ENCODE data around the gene OR4K2.
"Not testable (repeated sequence)": the region's sequence is repeated elsewhere in the genome, so short reads cannot be mapped to it uniquely, and the experiment has no call there.

Gene OR4K2, protein sequence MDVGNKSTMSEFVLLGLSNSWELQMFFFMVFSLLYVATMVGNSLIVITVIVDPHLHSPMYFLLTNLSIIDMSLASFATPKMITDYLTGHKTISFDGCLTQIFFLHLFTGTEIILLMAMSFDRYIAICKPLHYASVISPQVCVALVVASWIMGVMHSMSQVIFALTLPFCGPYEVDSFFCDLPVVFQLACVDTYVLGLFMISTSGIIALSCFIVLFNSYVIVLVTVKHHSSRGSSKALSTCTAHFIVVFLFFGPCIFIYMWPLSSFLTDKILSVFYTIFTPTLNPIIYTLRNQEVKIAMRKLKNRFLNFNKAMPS

DNA sequence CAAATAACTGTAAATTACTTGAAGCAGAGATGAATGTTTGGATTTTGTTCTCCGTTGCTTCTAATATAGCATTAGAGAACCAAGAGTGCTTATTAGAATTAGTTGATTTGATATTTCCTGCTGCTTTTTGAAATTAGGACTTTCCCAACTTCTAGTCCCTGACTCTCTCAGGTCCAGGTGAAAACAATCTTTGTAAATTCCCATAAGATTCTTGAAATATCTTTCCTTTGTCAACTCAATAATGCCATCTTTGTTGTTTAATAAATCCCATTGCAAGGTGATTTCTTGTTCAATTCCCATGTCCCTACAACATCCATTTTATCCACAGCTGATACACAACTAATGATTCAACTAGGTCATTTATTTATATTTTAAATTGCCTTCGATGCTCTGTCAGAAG is at the start of gene OR4K2:
Gene OR4K2, plus strand, starts transcription at position 301 of the 400 bp plus-strand sequence. CDS start 1,126 bp downstream, outside the sequence.
- DNase-seq, result no peak

DNA sequence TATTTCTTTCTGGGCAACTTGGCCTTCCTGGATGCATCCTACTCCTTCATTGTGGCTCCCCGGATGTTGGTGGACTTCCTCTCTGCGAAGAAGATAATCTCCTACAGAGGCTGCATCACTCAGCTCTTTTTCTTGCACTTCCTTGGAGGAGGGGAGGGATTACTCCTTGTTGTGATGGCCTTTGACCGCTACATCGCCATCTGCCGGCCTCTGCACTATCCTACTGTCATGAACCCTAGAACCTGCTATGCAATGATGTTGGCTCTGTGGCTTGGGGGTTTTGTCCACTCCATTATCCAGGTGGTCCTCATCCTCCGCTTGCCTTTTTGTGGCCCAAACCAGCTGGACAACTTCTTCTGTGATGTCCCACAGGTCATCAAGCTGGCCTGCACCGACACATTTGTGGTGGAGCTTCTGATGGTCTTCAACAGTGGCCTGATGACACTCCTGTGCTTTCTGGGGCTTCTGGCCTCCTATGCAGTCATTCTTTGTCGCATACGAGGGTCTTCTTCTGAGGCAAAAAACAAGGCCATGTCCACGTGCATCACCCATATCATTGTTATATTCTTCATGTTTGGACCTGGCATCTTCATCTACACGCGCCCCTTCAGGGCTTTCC is 47.2 kb upstream of the OR4K2 start:
- DNase-seq, result not testable (repeated sequence)

DNA sequence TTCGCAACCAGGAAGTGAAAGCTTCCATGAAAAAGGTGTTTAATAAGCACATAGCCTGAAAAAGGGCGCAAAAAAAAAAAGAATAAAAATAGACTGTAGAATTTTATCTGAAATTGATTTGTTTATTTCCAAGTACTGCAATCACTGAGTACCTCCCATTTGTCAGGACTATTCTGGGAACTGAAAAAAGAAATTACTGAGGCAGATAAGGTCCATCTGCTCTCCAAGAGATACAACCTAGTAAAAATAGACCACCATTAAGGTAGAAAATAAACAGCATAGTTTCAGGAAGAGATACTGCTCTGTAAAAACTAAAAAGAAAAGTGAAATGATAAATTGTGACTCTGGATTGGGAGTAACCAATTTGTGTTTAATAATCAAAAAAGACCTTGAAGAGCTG is 46.6 kb upstream of the OR4K2 start:
- DNase-seq, result no peak

DNA sequence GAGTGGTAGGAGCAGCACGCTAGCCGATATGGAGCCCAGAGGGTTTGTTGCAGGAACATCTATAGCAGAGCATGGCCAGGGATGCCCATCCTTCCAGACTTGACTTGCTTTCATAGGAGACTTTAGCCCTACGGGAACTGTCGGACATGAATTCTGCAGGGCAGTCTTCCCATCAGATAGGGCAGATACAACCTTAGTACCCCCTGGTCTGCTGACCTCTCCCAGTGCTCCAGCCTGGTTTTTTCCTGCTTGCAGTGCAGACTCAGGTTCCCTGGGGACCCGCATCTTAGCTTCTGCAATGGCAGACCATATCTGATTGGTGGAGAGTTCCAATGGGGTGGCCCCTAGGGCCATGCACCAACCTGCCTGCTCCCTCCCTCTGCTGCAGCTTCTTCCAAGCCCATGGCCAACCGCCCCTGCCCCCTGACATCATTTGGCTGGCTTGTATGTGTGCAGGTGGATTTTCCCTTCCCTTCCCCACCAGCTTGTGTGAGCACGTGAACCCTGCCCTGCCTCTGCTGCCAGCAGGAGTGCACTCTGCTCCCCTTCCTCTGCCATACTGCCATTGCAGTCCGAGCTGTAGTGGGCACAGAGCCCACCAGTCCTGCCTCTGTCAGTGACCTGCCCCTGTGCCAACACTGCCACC is 40.6 kb upstream of the OR4K2 start:
- not testable (repeated sequence) for DNase-seq

DNA sequence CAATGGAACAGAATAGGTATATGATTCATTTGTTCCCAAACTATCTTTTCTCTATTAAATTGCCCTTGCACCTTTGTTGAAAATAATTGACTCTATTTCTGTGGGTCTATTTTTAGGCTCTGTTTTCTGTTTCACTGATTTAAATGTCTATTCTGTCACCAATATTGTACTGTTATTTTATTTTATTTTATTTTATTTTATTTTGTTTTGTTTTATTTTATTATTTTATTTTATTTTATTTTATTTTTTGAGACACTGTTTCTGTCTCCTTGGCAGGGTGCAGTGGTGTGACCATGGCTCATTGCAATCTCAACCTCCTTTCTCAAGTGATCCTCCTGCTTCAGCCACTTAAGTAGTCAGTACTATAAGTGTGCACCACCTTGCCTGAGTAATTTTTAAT is 36.5 kb upstream of the OR4K2 start:
- DNase-seq, result no peak

DNA sequence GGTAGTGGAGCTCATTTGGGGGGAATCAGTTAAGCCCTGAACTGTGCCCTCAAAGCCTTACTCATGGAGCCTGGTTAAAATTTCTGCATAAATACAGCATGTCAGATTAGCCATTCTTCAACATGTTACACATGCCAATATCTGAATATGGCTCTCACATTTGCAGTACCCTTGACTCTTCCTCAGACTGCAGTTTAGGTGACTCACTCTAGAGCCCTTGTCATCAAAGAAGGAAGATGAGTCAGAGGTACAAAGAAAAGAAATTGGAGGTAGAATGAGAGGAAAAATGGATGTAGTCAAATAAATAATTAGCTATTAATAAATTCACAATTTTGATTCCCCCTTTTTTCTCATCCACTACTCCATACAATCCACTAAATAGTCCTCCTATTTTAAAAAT is 23.6 kb upstream of the OR4K2 start:
- DNase-seq, result no peak

DNA sequence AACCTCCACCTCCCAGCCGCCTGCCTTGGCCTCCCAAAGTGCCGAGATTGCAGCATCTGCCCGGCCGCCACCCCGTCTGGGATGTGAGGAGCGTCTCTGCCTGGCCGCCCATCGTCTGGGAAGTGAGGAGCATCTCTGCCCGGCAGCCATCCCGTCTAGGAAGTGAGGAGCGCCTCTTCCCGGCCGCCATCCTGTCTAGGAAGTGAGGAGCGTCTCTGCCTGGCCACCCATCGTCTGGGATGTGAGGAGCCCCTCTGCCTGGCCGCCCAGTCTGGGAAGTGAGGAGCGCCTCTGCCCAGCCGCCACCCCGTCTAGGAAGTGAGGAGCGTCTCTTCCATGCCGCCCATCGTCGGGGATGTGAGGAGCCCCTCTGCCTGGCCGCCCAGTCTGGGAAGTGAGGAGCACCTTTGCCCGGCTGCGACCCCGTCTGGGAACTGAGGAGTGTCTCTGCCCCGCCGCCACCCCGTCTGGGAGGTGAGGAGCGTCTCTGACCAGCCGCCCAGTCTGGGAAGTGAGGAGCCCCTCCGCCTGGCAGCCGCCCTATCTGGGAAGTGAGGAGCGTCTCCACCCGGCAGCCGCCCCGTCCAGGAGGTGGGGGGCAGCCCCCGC is 8.8 kb upstream of the OR4K2 start:
- not testable (repeated sequence) for DNase-seq

DNA sequence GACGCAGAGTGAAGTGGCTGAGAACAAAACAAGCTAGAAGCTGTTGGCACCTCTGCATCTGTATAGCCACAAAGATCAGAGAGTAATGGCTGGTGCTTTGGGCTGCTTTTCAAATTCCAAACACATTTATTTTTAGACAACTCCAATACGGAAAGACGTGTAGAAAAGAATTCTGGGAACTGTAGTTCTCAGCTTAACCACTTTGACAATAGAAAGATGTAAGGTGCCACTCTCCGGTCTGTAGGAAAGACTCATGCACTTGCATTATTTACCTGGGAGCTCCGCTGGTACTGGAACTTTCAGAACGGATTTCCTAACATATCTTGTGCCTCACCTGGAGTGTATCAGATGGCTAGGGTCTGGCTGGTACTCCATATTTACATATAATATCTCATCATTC is 1.8 kb upstream of the OR4K2 start:
- DNase-seq, result no peak

DNA sequence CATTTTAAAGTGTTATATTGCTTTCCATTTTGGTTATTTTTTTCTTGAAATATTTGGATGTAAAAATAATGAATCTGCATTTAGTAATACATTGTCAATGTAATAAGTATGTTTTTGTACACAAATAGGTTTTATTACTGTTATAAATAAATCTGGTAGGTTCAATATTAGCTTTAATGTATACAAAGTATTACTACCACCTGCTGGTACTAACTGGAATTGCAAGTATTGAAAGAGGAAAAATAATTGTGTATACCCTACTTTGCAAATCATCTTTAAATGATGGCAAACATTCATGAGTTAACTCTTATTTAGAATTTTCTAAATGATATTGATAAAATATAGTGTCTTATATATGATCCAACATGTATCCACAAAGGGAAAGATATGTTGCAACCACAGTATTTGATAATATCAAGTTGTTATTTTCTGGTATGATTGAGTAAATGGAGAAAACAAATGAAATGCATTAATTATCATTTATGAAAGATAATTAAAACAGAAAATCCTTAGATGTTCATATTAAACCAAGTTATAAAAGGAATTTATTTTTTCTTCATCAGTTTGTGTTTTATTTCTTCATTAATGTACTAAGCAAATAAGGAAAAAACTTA is 3.2 kb downstream of the OR4K2 start:
- no peak for DNase-seq

DNA sequence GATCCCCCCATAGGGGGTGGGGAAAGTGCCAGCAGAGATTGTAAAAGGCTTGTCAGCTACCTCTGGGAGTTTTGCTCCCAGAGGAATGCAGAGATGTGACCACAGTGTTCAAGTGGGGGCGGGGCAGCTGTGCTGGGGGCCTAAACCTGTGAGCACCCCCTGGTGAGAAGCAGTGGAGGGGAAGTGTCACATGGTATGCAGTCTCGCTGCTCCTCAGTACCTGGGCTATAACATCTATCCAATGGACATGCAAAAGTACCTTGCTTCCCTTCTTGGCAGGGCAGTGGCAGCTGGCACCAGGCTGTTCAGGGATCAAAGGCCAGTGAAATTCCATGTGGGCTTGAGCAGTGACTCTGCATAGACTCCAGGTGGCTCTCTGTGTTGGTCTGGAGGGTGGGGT is 20.3 kb downstream of the OR4K2 start:
- no peak for DNase-seq

DNA sequence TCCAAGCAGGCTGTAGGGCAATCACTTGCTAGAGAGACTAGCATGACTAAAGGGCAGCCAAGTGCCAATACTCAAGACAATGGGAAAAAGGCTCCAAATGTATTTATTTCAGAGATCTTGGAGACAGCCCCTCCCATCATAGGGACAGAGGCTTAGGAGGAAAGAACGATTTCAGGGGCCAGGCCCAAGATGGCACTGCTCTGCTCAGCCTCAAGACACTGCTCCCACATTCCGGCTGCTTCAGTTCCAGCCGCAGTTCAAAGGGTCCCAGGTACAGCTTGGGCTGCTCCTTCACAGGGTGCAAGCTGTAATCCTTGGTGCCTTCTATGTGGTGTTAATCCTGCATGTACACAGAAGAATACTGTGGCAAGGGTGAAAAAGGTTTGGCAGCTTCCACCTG is 26.1 kb downstream of the OR4K2 start:
- DNase-seq, result no peak

DNA sequence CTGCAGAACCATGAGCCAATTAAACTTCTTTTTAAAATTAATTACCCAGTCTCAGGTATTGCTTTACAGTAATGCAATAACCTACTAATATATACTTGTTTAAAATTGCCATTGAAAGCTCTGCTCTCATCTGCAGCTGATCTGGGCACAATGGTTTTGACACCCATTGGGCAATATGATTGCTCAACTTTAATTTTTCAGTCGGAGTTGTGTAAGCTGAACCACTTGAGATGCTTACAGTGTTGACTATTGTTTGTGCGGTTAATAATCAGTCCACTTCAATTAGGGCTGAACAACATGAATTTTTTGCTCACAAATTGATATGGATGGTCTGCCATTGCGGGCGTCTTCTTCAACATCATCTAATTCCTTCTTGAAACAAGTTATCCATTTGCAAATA is 27.5 kb downstream of the OR4K2 start:
- DNase-seq, result no peak

DNA sequence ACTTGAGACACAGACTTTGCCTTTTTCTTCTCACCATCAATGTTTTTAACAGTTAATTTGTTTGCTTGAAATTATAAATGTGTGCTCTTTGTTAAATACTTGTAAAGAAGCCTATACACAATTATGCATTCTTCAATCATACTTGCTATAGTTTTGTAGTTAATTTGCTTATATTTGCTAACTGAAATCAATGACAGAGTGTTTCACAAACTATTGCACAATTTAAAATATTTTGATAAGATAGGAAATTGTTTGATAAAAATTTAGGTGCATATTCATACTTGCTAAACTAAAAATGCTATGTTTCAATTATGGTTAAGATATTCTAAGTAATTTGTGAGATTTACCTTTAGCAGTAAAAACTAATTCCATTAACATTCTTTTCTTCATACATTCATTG is 31.7 kb downstream of the OR4K2 start:
- no peak for DNase-seq

DNA sequence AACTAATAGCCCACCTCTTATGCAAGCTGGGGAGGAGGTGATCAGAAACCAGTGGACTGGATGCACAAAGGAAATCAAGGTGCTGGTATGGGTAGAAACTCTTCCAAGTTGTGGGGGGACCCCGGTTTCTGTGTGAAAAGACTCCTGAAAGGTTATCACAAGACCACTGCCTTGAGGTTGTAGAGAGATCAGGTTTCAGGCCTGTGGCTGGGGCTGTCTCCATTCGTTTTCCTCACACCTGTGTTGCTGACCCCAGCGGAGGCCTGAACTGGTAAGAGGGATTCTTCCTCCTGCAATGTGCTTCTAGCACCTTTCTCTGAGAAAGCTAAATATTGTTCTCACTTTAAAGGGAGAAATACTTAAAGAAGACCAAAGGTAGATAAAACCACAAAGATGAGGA is 36.2 kb downstream of the OR4K2 start:
- no peak for DNase-seq

DNA sequence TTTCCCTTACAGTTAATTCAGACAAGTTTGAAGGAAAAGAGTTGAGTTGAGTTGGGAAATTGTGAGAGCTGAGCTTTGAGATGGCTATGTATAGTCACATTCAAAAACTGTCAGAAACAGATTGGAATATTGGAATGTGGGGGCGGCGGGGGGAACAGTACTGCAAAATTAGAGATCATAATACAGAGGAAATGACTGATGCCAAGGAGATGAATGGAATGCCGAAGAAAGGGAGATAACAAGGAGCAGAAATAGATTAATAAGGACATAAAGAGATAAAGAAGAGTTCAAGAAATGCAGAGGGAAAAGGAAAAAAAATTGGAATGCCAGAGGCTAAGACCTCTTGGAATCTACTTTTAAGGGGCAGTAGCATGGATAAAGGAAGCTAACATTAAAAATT is 42.3 kb downstream of the OR4K2 start:
- DNase-seq, result no peak

DNA sequence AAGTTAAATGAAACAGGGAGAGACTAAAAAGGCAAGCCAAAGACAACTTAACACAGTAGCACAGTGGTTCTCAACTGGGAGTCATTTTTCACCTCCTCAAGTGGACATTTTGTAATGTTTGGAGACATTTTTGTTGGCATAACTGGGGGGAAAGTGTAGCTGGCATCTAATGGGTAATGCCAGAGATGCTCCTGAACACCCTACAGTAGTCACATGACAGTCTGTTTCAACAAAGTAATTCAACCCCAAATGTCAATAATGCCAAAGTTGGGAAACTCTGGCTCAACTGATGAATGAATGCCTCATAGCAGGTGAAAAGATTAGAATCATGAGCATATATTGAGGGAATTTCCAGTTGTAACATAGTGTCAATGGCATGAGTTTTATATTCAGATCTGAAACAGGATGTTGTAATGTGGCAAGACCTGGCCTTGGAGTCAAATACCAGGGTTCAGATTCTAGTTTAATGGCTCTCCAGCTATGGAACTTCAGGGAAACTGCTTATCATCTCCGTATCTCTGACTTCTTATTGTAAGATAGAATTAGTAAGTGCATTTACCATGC is 43.1 kb downstream of the OR4K2 start:
- DNase-seq, result no peak

DNA sequence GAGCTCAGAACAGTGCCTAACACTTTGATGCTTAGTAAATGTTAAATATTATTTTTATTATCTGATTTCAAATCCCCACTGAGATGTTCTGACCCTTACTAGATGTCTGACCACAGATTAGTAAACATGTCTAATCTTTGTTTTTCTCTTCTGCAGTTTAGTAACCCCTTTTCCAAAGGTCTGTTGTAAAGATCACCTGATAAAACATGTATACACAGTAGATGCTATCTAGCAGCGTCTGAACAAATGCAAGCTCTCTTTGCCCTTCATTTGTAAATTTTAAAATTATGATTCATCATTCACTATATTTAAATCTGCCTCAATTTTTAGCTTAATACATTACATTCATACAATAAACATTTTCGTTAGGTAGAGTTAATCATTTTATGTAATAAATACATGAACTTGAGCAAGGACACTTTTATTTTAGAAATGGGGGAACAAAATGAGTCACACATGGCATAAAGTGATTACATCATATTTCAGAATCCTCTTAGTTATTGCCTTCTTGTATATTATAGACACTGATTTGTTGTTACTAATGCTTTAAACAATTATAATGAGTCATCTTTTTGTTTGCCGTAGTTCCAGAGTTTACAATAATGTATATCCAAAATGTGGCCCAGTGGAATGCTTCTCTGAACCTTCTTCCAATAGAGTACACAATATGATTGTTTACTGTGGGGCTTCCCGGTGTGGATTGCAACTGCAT is 43.8 kb downstream of the OR4K2 start:
- no peak for DNase-seq

DNA sequence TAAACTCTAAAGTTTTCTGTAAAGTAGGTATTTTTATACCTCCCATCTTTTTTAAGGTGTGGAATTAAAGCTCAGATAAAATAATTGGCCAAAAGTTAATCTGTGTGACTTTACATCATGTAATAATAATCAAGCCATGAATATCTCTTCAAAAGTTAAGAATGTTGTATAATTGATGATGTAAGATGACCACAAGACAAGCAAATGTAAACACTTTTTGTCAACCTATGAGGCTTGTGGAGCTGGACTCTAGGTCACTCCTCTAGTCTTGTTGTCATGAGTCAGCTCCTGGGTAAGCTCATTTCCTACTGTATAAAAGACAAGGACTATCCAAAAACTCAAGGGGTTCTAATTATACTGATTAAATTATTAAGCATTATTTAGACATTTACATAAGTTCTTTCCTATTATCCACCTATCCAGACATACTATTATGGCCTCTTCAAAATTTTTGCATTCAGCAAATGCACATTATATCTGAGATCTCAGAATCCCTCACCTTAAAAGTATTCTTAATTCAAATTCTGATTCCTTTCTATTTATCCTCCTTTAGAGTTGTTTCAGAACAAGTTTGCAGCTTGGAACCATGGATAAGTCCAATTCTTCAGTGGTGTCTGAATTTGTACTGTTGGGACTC is 45.2 kb downstream of the OR4K2 start, which contains the start of gene OR4K5:
Gene OR4K5, plus strand, starts transcription at position 587 of the 637 bp plus-strand sequence. Its CDS starts 0 bp downstream, at position 587.
- no peak for DNase-seq

DNA sequence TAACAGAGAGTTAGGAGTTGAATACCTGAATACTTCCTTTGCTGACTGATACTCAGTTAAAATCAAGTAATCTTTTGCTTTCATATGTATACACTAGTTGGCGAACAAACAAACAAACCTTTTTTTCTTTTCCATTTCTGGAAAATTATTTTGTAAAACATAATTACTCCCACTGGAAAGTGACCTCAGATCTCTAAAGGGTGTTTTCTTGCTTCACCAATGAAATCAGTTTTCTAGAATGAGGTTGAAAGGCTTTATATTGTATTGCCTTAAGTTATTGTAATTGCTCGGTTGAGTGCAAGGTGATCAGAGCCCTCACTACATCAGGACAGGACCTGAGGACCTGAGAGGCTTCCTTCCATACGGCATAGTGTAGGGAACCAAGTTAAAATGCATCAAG is 55.7 kb downstream of the OR4K2 start, which contains the start of gene OR4K1:
Gene OR4K1, plus strand, starts transcription at position 301 of the 400 bp plus-strand sequence. CDS start 4,750 bp downstream, outside the sequence.
- DNase-seq, result no peak

All from EL (cell line).